Measurements from ENCODE around the gene OR2A5. TPM values are rescaled to one million over a fixed set of nuclear protein-coding genes. Genes with fewer than 3 reads are reported as not detected.

OR2A5 gene
- total RNA-seq, 1 donor from 2014 or later = not detected

DNA sequence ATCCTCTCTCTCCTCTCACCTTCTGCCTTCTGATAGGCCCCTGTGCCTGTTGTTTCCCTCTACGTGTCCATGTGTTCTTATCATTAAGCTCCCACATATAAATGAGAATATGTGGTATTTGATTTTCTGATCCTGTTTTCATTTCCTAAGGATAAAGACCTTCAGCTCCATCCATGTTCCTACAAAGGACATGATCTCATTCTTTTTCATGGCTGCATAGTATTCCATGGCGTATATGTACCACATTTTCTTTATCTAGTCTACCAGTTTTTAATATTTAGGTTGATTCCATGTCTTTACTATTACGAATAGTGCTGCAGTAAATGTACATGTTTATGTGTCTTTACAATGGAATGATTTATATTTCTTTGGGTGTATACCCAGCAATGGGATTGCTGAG is 41.9 kb downstream of the OR2A5 start:
- Mint-ChIP-seq H3K4me1 (ENCODE audit: low read depth, unreplicated experiment) (no peaks in the 10 kb centered on the region), H3K4me3 (ENCODE audit: unreplicated experiment) (no peak overlapping the region), H3K27ac (ENCODE audit: unreplicated experiment) (no peak overlapping the region), H3K36me3 (ENCODE audit: unreplicated experiment) (no peaks in the 10 kb centered on the region), H3K9me3 (ENCODE audit: unreplicated experiment) (no peaks in the 10 kb centered on the region), H3K27me3 (ENCODE audit: unreplicated experiment) (no peaks in the 10 kb centered on the region)
- TF ChIP-seq, protein P1, sequence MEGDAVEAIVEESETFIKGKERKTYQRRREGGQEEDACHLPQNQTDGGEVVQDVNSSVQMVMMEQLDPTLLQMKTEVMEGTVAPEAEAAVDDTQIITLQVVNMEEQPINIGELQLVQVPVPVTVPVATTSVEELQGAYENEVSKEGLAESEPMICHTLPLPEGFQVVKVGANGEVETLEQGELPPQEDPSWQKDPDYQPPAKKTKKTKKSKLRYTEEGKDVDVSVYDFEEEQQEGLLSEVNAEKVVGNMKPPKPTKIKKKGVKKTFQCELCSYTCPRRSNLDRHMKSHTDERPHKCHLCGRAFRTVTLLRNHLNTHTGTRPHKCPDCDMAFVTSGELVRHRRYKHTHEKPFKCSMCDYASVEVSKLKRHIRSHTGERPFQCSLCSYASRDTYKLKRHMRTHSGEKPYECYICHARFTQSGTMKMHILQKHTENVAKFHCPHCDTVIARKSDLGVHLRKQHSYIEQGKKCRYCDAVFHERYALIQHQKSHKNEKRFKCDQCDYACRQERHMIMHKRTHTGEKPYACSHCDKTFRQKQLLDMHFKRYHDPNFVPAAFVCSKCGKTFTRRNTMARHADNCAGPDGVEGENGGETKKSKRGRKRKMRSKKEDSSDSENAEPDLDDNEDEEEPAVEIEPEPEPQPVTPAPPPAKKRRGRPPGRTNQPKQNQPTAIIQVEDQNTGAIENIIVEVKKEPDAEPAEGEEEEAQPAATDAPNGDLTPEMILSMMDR (IDR thresholded peaks at IDR 0.05; ENCODE audit: partially characterized antibody, unreplicated experiment) = no peak
- no peak for DNase-seq

DNA sequence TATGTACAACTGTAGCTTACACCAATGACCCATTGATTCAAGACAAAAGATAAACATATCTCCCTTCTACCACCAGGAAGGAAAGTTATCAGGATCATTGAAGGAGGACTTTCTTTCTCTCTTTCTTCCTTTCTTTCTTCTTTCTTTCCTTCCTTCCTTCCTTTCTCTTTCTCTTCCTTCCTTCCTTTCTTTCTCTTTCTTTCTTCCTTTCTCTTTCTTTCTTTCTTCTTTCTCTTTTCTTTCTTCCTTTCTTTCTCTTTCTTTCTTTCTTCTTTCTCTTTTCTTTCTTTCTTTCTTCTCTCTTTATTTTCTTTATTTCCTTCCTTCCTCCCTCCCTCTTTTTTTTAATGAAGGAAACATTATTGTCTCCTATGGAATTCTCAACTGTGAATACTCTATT is 50.0 kb downstream of the OR2A5 start:
- H3K4me1 Mint-ChIP-seq (ENCODE audit: low read depth, unreplicated experiment) = peaks cover 2% of the 10 kb centered on the region
- H3K36me3 Mint-ChIP-seq (ENCODE audit: unreplicated experiment) = no peaks in the 10 kb centered on the region
- no peak overlapping the region for H3K4me3 Mint-ChIP-seq (ENCODE audit: unreplicated experiment)
- TF ChIP-seq, protein P1 (IDR thresholded peaks at IDR 0.05; ENCODE audit: partially characterized antibody, unreplicated experiment) = no peak
- no peak overlapping the region for H3K27ac Mint-ChIP-seq (ENCODE audit: unreplicated experiment)
- no peak for DNase-seq
- no peaks in the 10 kb centered on the region for H3K27me3 Mint-ChIP-seq (ENCODE audit: unreplicated experiment)
- H3K9me3 Mint-ChIP-seq (ENCODE audit: unreplicated experiment) = no peaks in the 10 kb centered on the region

DNA sequence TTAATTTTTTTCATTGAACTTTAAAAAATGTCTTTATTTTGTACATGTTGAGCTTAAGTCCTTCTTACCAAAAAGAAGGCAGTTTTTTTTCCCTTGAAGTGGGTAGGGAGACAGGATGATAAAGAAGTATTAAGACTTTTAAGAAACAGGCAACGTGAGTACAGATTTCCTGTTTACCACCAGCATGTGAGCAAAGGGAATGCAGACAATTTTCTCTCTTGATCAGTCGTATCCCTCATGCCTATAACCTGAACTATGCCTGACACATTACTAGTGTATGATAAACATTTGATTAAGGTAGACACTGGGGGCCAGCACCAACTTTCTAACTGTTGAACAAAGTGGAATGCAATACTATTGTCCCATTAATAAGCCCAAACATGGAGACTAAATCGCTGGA is 51.9 kb downstream of the OR2A5 start:
- Mint-ChIP-seq H3K27me3 (ENCODE audit: unreplicated experiment) (no peaks in the 10 kb centered on the region), H3K36me3 (ENCODE audit: unreplicated experiment) (no peaks in the 10 kb centered on the region), H3K9me3 (ENCODE audit: unreplicated experiment) (no peaks in the 10 kb centered on the region), H3K4me3 (ENCODE audit: unreplicated experiment) (no peak overlapping the region), H3K4me1 (ENCODE audit: low read depth, unreplicated experiment) (peaks cover 2% of the 10 kb centered on the region), H3K27ac (ENCODE audit: unreplicated experiment) (no peak overlapping the region)
- DNase-seq = no peak
- TF ChIP-seq, protein P1 (IDR thresholded peaks at IDR 0.05; ENCODE audit: partially characterized antibody, unreplicated experiment) = no peak

DNA sequence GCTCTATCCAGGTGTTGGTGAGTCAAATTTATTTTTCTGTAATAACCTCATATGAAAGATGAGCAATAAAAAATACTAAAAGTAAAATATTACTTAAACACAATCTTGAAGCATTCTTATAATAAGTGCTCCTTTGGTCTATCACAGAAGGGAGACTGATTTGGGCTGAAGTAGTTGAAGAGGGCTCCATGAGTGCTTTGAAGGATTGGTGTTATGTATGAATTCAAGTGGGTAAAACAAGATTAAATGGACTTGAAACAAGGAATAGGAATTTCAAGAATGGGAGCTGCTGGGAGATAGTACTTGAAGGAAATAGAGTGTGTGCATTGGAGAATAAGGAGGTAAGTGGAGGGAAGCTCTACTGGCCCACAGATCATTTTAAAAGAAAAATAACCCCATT is 53.3 kb downstream of the OR2A5 start:
- Mint-ChIP-seq H3K27ac (ENCODE audit: unreplicated experiment) (no peak overlapping the region), H3K9me3 (ENCODE audit: unreplicated experiment) (no peaks in the 10 kb centered on the region), H3K27me3 (ENCODE audit: unreplicated experiment) (no peaks in the 10 kb centered on the region), H3K36me3 (ENCODE audit: unreplicated experiment) (no peaks in the 10 kb centered on the region), H3K4me3 (ENCODE audit: unreplicated experiment) (no peak overlapping the region), H3K4me1 (ENCODE audit: low read depth, unreplicated experiment) (peaks cover 2% of the 10 kb centered on the region)
- TF ChIP-seq, protein P1 (IDR thresholded peaks at IDR 0.05; ENCODE audit: partially characterized antibody, unreplicated experiment) = no peak
- no peak for DNase-seq

DNA sequence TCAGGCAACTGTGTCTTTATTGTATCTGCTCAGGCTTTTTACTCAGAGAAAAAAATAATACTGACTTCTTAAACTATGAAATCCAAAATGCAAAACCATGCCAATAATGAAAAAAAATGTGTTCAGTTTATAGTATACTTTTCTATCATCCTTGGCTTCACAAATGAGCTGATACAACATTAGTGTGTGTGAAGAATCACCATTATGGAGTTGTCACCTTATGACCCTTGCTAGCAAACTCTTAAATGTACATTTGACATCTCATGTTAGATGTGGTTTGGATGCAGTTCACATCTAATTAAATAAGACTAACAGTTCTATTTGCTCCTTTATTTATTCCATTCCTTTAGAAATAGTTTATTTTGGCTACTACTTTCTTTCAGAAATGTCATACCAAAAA is 56.5 kb downstream of the OR2A5 start:
- peaks cover 2% of the 10 kb centered on the region for H3K4me1 Mint-ChIP-seq (ENCODE audit: low read depth, unreplicated experiment)
- H3K27me3 Mint-ChIP-seq (ENCODE audit: unreplicated experiment) = no peaks in the 10 kb centered on the region
- no peaks in the 10 kb centered on the region for H3K9me3 Mint-ChIP-seq (ENCODE audit: unreplicated experiment)
- no peak overlapping the region for H3K4me3 Mint-ChIP-seq (ENCODE audit: unreplicated experiment)
- TF ChIP-seq, protein P1 (IDR thresholded peaks at IDR 0.05; ENCODE audit: partially characterized antibody, unreplicated experiment) = no peak
- H3K27ac Mint-ChIP-seq (ENCODE audit: unreplicated experiment) = no peak overlapping the region
- H3K36me3 Mint-ChIP-seq (ENCODE audit: unreplicated experiment) = no peaks in the 10 kb centered on the region
- no peak for DNase-seq

Other genes starting within 250 kb of the OR2A5 start
- 268 TPM for gene TCAF1, start 146.8 kb upstream of the OR2A5 start, total RNA-seq (ENCODE audit: unreplicated experiment)
- gene OR2F2, start 113.7 kb upstream of the OR2A5 start, total RNA-seq (ENCODE audit: unreplicated experiment) = not detected
- not detected for gene OR2F1, start 94.1 kb upstream of the OR2A5 start, total RNA-seq (ENCODE audit: unreplicated experiment)
- not detected for gene OR6B1, start 48.6 kb upstream of the OR2A5 start, total RNA-seq (ENCODE audit: unreplicated experiment)
- gene OR2A25, start 20.9 kb downstream of the OR2A5 start, total RNA-seq (ENCODE audit: unreplicated experiment) = not detected
- gene OR2A12, start 37.3 kb downstream of the OR2A5 start, total RNA-seq (ENCODE audit: unreplicated experiment) = not detected
- gene OR2A2, start 60.6 kb downstream of the OR2A5 start, total RNA-seq (ENCODE audit: unreplicated experiment) = not detected
- not detected for gene OR2A14, start 74.2 kb downstream of the OR2A5 start, total RNA-seq (ENCODE audit: unreplicated experiment)
- gene CTAGE4, start 134.5 kb downstream of the OR2A5 start, total RNA-seq (ENCODE audit: unreplicated experiment) = 0.17 TPM
- 0.69 TPM for gene ARHGEF35, start 146.9 kb downstream of the OR2A5 start, total RNA-seq (ENCODE audit: unreplicated experiment)
- not detected for gene OR2A42, start 190.7 kb downstream of the OR2A5 start, total RNA-seq (ENCODE audit: unreplicated experiment)
- 0.22 TPM for gene OR2A7, start 215.8 kb downstream of the OR2A5 start, total RNA-seq (ENCODE audit: unreplicated experiment)
- gene CTAGE8, start 220.3 kb downstream of the OR2A5 start, total RNA-seq (ENCODE audit: unreplicated experiment) = 0.54 TPM

All from glutamatergic neuron (in vitro differentiated cells).